DMS 273 treated with DMSO at 0.1 percent for 48 hours (cell line): Measurements from ENCODE around the gene MYH1.

Source experiments
- DNase-seq: peaks from one replicate; lab custom pipeline; 2025; lab: John Stamatoyannopoulos, UW

Gene MYH1

DNA sequence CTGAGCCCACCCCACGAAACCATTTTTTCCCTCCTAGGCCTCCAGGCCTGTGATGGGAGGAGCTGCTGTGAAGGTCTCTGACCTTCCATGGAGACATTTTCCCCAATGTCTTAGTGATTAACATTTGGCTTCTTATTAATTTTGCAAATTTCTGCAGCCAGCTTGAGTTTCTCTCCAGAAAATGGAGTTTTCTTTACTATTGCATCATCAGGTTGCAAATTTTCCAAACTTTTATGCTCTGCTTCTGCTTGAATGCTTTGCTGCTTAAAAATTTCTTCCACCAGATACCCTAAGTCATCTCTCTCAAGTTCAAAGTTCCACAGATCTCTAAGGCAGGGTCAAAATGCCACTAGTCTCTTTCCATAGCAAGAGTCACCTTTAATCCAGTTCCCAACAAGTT is 36.1 kb downstream of the MYH1 start:
- no peak for DNase-seq

DNA sequence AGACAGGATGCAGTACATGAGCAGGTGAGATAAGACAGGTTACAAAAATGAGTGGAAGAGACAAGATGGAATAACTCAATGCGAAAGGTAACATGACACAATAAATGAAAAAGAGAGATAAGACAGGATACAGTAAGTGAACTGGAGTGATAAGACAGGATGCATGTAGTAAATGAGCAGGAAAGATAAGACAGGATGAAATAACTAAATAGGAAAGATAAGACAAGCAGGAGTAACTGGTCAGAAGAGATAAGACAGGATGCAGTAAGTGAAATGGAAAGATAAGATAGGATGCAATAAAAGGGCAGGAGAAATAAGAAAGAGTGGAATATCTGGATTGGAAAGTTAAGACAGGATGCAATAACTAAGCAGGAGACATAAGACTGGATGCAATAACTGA is 40.6 kb downstream of the MYH1 start:
- DNase-seq, result no peak

- DNase-seq, result no peak
Observed at GRCh38 chr17:10474536-10474935, 43.8 kb downstream of the MYH1 start.

DNA sequence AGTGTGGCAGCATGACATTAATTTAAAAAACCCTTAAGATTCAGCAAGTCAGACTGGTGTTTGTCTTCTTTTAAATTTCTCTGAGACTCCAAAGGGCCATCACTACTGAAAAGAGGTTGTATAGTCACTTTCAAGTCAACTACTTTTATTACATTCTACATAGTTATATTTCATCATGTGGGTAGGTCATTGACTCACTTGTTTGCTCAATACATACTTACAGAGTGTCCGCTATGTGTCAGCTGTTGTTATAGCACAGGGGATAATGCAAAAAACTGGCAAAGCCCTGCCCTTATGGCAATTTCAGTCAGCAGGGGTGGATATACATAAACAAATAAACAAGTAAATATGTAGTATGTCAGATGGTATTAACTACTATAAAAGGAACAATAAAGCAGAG is 46.5 kb downstream of the MYH1 start:
- no peak for DNase-seq

GRCh38 chr17:10469459-10469858 is 48.9 kb downstream of the MYH1 start, which contains the start of gene MYH4:
Gene MYH4 (minus strand): TSS chr17:10469559. CDS start chr17:10466745, 2,814 bp downstream.
- no peak for DNase-seq

DNA sequence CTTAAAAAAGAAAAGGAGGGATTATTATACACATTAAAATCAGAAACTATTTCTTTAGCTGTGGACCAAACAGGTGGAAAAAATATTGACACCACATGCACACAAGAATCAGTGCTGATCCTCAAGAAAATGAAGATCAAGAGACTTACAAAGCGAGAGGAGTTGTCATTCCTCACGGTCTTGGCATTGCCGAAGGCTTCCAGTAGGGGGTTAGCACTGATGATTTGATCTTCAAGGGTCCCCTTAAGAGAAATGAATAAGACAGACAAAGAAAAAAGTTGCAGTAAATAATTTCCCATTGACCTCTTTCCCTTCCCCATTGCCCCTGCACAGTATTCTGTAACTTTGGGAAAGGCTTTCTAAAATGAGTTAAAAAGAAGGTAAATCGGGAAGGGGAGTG is 54.9 kb downstream of the MYH1 start:
- no peak for DNase-seq

DNA sequence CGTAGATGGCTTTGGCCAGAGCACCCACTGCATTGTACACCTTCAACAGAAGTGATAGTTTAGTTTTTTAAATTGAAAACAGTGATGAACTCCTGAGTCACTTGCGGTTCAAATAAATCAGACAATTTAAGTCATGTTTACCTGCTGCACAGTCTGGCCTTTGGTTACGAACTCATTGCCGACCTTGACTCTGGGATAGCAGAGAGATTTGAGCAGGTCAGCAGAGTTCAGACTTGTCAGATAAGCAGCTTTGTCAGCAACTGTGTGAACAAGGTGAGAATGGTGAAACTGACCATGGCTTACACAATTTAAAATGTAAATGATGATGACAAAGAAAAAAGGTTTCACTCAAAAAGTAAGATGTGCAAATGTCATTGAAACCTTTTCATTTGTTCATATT is 58.3 kb downstream of the MYH1 start:
- DNase-seq, result no peak

GRCh38 chr17:10458701-10459100 is 59.6 kb downstream of the MYH1 start:
- DNase-seq, result no peak

DNA sequence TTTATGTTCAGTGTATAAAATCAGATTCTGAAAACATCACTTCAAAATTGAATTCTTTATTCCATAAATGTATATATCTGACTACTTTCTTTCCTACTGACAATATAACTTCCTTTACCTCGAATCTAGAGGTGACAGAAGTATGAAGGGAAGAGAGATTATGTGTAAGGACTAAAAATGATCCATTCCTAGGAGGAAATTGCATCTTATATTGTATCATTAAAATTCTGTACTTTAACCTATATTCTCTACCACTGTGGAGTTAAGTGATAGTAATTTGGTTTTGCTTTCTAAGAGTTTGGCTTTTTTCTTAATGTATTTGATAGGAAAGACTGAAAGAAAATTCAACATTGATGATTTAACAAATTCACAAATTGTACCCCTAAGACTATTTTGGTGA is 60.4 kb downstream of the MYH1 start:
- DNase-seq, result no peak

GRCh38 chr17:10447026-10447931 is 71.1 kb downstream of the MYH1 start:
- no peak for DNase-seq
